Activated CD4-positive, alpha-beta T cell treated with anti-CD3 and anti-CD28 coated beads, Interleukin-2, amount 50 U/mL, for 1 hour (primary cell): Measurements from ENCODE around the gene BLNK.
"Not testable (repeated sequence)": the region's sequence is repeated elsewhere in the genome, so short reads cannot be mapped to it uniquely, and the experiment has no call there.

Source experiments
- DNase-seq: peaks from one replicate; pipeline ENCODE4 v3.0.0-alpha.2; 2020

Gene BLNK

DNA sequence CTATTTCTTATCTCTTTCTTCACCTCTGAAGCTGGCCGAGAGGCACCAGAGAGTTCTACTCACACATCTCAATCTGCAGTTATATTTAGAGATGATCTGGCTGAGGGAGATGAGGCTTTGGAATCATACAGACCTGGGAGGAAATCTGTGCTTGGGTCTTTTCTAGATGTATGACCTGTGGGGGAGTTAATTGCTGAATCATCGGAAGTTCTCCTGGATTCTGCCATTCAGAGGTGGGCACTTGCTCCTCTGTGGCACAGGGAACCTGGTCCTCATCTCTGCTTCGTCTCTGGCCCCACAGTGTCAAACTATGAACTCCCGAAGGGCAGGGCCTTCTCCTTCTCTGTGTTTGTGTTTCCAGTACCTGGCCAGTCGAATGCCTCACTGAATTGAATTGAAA lies 52.5 kb downstream of the BLNK start:
- DNase-seq: no peak

DNA sequence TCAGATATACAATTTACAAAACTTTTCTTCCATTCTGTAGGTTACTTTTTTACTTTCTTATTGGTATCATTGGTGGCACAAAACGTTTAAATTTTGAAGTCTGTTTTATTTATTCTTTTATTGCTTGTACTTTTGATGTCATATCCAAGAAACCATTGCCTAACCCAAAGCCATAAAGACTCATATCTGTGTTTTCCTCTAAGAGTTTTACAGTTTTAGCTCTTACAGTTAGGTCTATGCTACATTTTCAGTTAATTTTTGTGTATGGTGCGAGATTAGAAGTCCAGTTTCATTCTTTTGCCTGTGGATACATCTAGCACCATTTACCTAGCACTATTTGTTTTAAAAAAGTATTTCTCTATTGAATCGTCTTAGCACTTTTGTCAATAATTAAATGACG lies 53.7 kb downstream of the BLNK start:
- no peak for DNase-seq

DNA sequence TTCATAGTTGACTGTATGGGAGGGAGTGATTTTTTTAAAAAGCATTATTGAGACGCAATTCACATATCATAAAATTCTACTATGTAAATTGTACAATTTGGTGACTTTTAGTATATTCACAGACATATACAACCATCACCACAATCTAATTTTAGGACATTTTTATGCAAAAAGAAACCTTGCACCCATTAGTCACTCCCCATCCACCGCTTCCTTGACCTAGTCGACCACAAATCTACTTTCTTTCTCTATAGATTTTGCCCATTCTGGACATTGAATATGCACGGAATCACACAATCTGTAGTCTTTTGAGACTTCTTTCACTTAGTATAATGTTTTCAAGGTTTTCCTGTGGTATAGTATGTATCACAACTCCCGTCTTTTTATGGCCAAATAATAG lies 54.6 kb downstream of the BLNK start:
- DNase-seq: no peak

DNA sequence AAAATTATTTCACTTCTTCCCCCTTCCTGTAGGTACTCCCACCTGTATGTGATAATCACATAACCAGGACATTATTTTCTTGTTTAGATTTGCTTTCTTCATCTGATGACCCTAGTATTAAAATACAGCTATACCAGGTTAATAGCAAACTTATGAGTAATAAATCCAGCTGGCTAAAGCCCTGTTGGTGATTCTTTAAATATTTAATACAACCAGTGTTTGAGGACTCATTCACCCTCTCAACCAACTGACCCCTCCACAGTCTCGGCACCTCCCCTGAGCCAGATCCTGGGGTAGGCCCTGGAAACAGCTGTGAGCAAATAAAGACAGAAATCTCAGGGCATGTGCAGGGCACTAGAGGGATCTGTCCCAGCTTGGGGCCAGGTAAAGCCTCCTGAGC lies 58.5 kb downstream of the BLNK start:
- no peak for DNase-seq

DNA sequence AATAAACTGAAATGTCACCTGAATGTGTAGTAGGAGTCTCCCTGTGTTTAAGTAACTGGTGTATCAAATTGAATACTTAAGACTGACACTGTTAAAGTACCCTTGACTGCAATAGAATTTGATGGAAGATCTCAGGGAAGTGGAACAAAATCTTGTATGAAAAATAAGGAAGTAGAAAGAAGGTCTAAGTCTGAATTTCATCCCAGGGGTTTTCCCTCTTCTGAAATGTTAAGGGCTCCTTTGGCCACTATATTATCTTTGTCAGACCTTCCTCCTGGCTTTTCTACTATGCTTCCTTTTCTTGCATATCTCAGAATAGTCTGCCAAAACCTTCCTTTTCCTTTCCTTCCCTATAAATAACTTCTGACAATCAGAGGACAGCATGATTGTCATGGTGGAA lies 59.6 kb downstream of the BLNK start:
- no peak for DNase-seq

DNA sequence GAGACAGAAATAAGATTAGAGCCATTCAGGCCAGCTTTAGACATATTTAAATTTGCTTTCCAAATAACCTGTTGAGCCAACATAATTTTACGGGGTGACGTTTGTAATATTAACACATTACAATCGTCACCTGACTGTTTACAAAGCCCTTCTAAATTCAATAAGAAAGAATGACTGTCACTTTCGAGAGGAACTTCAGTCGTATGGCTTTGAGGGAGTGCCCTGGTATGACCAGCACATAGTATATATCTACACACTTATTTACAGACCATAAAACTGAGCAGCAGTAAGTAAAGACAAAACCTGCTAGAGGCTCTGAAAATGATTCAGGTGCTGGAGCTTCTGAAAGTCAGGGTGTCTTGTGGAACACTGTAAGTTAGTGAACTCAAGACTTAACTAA lies 62.4 kb downstream of the BLNK start:
- no peak for DNase-seq

DNA sequence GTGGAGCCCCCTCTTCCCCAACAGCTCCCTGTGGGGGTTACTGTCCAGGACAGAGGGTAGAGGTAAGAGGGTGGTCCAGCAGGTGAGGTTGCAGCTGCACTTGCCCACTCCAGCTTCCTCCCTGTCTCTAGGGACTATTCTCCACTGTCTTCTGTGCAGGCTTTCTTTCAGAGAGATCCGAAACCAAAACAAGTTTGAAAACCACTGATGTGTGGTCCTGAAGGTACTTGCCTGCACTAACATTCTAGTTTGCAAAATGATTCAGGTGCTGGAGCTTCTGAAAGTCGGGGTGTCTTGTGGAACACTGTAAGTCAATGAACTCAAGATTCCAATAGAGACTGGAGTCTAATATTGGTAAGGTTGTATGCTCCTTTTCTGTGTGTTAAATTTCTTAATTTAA lies 63.1 kb downstream of the BLNK start:
- no peak for DNase-seq

DNA sequence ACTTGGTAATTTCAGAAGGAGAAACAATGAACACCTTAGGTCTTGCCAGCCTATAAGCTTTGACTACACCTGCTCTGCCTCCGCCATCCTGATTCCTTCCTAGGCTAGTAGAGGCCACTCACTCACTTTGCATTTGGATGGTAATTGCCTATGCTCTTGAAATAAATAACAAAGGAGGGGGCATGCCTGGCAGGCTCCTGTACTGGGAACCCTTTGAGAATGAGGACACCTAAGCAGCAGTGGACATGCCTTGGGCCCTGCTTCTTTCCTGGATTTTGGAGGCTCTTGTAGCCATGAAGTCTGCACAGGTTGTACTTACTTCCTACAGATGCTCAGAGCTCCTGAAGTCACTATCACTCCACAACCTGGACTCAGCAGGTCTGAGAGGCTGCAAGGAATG lies 65.8 kb downstream of the BLNK start:
- no peak for DNase-seq

DNA sequence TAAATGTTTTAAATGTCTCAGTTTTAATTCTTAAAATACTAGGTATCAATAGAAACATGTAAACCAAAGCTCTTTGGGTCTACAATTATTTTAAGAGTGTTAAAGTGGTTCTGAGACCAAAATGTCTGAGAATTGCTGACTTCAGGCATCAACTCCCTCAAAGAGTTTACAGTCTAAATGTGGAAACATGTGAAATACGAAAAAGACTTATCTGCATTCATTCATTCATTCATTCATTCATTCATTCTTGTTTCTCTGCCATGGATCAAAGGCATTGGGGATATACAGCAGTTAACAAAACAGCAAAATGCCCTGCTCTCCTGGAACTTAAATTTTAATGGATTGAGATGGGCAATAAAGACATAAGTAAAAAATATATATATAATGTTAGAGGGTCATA lies 69.8 kb downstream of the BLNK start:
- no peak for DNase-seq

DNA sequence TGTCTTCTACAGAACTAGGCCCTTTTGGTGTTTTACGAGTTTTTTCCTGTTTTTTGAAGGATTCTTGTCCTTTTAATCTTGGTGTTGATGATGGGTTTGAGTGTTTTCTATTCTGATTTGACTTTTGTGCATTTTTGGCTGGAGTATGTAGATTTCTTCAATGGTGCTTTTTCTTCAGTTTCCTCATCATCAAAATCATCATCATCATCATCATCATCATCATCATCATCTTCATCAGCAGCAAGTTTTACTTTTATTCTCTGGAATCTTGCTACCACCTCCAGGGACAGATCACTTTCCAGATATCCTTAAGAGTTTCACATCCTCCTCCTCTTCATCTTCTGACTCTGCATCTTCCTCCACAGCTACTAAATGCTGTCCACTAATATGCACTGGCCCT lies 81.9 kb downstream of the BLNK start:
- not testable (repeated sequence) for DNase-seq

DNA sequence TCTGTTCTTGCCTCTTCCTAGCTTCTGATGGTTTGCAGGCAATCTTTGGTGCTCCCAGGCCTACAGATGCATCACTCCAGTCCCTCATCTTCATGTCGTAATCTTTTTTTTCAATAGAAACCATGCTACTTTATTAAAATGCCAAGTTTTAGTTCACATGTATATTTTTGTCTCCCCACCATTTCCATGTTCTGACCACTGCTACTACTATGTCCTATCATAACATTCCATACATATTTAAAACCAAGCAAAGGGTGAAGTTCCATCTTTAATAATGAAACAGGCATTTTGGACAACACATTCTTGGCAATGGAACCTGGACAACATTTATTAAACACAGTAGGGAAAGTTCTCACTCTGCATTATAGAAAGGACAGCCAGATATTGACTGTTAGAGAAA lies 82.5 kb downstream of the BLNK start:
- DNase-seq: no peak

DNA sequence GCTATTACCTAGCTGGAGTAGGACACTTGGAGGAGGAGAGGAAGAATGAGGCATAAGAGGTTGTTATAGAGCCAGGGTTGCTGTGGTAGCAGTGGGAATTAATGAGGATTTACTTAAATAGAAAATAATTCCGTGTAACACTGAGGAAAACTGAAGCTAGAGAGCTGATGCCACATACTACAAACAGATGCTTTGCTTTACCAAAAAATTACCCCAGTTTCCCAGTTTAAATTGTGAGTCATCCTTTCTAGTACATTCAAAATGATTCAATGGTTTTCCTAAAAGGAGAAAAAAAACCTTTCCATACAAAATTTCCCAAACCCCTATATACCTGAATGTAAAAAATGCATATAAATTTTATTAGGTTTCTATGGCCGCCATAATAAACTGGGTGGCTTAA lies 82.9 kb downstream of the BLNK start:
- DNase-seq: no peak

DNA sequence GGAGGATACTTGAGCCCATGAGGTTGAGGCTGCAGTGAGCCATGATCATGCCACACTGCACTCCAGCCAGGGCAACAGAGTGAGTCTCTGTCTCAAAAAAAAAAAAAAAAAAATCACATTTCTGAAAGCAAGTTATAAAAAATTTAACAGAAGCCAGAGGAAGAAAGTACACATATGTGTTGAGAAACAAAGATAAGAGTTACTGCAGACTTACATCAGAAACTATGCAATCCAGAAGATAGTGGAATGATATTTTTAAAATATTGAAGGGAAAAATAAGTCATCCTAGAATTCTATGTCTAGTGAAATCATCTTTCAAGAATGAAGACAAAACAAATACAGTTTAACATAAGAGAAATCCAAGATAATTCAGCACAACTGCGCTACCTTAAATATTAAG lies 94.4 kb downstream of the BLNK start:
- DNase-seq: no peak

DNA sequence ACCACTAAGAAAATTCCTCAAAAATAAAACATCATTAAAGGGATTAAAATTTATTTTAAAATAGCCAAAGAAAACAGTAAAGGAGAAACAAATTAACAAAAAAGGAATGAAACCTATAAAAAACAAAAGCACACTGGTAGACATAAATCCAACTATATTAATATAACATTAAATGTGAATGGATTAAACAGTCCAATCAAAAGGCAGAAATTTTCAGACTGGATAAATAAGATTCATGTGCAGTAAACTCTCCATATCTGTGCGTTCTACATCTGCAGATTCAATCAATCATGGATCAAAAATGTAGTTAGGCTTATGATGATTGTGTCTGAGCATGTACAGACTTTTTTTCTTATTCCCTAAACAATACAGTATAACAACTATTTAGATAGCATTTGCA lies 98.7 kb downstream of the BLNK start:
- no peak for DNase-seq

DNA sequence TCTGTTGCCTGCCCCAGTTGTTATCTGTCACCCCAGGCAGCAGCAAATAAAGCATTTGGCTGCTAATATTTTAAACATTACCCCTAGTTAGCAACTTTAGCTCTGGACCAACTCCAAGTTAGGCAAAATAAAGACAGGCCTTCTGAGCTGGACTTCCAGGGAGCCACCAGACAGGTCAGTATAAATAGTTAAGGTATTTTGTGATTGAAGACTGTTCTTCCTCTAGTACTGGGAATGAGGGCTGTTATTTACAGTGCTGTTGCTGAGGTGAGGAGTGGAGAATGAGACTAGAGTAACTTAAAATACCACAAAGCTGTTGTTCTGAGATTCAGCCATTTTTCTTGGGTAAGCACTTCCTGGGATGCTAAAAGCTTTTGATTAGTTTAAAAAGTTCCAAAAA lies 101.1 kb downstream of the BLNK start:
- no peak for DNase-seq

DNA sequence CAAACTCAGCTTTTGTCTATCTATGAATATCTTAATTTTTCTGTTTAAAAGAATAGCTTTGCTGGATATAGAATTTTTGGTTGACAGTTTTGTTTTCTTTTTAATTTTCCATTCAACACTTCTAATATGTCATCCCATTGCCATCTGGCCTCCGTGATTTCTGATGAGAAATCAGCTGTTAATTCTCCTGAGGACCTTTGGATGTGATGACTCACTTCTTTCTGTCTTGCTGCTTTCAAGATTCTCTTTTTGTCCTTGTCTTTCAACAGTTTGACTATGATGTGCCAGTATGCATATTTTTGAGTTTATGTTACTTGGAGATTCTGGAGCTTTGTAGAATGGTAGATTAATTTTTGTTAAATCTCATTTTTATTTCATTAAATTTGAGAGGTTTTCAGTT lies 102.8 kb downstream of the BLNK start:
- DNase-seq: no peak

DNA sequence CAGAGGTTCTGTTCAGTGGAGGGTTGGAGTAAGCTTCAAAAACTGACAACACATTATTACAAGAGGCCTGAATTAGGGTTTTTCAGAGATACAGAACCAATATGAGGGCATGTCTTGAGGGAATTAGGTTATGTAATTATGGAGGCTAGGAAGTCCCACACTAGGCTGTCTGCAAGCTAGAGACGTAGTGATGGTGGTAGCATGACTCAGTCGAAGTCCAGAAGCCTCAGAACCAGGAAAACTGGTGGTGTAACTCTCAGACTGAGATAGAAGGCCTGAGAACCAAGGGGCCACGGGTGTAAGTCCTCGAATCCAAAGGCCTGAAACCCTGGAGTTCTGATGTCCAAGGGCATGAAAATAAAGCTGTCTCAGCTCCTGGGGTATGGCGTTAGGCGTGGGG lies 105.6 kb downstream of the BLNK start:
- DNase-seq: no peak

DNA sequence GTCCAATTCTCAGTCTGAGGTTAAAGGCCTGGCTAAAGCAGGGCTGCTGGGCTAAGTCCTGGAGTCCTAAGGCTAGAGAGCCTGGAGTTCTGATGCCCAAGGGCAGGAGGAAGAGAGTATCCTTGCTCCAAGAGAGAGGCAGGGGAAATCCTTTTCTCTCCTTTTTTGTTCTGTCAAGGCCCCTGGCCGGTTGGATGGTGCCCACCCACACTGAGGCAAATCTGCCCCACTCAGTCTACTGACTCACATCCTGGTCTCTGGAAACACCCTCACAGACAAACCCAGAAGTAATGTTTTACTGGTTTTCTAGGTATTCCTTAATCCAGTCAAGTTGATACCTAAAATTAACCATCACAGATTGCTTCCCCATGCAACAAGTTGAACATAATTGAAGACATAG lies 118.3 kb downstream of the BLNK start:
- DNase-seq: no peak

DNA sequence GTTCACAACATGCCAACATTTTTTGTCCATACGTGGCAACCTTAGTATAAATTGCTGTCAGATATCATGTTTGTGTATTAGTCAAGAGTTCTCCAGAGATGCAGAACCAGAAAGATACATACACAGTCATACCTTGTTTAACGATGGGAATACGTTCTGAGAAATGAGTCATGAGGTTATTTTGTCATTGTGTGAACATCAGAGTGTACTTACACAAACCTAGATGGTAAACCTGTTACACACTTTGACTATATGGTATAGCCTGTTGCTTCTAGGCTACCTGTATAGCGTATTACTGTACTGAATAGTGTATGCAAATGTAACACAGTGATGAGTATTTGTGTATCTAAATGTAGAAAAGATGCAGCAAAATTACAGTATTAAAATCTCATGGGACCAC lies 118.9 kb downstream of the BLNK start:
- no peak for DNase-seq
